ENCODE data around the gene SART1.

The SART1 gene

GRCh38 chr11:65981101-65981740, 19.7 kb downstream of the SART1 start:
- Mint-ChIP-seq H3K9me3 (no peaks in the 10 kb centered on the region), H3K4me3 (no peak overlapping the region), H3K4me1 (no peaks in the 10 kb centered on the region), H3K36me3 (ENCODE audit: low read depth) (peaks cover 13% of the 10 kb centered on the region), H3K27me3 (ENCODE audit: low read depth, poor library complexity) (no peaks in the 10 kb centered on the region), H3K27ac (no peak overlapping the region)
- TF ChIP-seq CTCF (IDR thresholded peaks at IDR 0.05) = no peak
- no peak for DNase-seq

- H3K27ac Mint-ChIP-seq = no peak overlapping the region
- H3K4me3 Mint-ChIP-seq = no peak overlapping the region
- peaks cover 11% of the 10 kb centered on the region for H3K36me3 Mint-ChIP-seq (ENCODE audit: low read depth)
- TF ChIP-seq CTCF (IDR thresholded peaks at IDR 0.05) = no peak
- DNase-seq = no peak
- H3K9me3 Mint-ChIP-seq = no peaks in the 10 kb centered on the region
- no peaks in the 10 kb centered on the region for H3K27me3 Mint-ChIP-seq (ENCODE audit: low read depth, poor library complexity)
- no peaks in the 10 kb centered on the region for H3K4me1 Mint-ChIP-seq
Observed at GRCh38 chr11:65981972-65982823, 20.7 kb downstream of the SART1 start.

DNA sequence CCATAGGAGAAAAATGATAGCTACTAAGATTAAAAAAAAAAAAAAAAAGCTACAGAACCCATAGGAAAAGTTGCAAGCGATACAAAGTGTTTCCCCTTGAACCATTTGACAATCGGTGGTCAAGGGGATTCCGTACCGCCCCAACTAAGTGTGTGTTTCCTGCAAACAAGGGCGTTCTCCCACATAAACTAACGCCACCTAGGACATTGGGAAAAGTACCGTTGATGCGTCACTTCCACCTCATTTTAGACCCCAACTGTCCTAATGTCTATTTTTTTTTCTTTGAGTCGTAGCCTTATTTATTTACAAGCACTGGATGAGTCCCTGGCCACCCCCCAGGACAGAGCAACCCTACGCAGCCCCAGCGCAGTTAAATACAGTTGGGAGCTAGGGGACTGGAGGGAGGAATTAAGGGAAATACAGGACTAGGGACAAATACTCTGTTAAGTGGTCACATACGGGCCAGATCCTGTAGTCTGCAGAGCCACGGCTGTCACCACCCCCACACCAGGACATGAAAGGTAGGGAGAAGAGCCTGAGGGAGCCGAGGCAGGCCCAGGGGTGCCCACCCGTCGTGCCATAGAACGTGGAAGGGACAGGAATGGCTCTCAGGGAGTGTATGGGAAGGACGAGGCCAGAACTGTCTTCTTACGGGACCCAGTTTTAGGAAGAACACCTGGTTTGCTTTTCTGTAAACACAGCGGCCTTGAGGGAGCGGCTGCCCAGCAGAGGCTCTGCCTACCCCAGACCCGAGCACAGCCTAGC, 21.5 kb downstream of the SART1 start:
- no peaks in the 10 kb centered on the region for H3K9me3 Mint-ChIP-seq
- H3K4me1 Mint-ChIP-seq = no peaks in the 10 kb centered on the region
- H3K27ac Mint-ChIP-seq = no peak overlapping the region
- no peak for DNase-seq
- peaks cover 11% of the 10 kb centered on the region for H3K36me3 Mint-ChIP-seq (ENCODE audit: low read depth)
- H3K27me3 Mint-ChIP-seq (ENCODE audit: low read depth, poor library complexity) = no peaks in the 10 kb centered on the region
- no peak overlapping the region for H3K4me3 Mint-ChIP-seq
- no peak for TF ChIP-seq CTCF (IDR thresholded peaks at IDR 0.05)

GRCh38 chr11:65983589-65983987, 22.1 kb downstream of the SART1 start:
- TF ChIP-seq CTCF (IDR thresholded peaks at IDR 0.05) = no peak
- no peak for DNase-seq
- Mint-ChIP-seq H3K27ac (no peak overlapping the region), H3K9me3 (no peaks in the 10 kb centered on the region), H3K36me3 (ENCODE audit: low read depth) (peaks cover 11% of the 10 kb centered on the region), H3K4me1 (no peaks in the 10 kb centered on the region), H3K4me3 (no peak overlapping the region), H3K27me3 (ENCODE audit: low read depth, poor library complexity) (no peaks in the 10 kb centered on the region)

DNA sequence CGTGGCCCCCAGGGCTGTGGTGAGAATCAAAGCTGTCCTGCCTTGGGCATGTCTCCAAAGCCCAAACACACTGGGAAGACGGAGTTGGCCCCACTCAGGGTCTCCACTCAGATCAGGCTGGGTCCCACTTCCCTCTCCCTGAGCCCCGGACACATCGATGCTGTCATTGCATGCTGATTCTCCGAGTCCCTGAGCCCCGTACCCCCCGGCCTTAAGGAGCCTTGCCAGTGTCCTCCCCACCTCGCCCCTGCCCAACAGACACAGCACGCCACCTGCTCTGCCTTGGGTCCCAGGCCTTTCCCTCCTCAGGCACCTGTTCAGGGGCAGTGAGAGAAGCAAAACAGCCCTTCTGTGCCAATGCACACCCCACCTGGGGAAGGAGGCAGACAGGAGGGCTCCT, 25.8 kb downstream of the SART1 start:
- Mint-ChIP-seq H3K36me3 (ENCODE audit: low read depth) (peaks cover 5% of the 10 kb centered on the region), H3K4me1 (no peaks in the 10 kb centered on the region), H3K4me3 (no peak overlapping the region), H3K9me3 (no peaks in the 10 kb centered on the region), H3K27ac (no peak overlapping the region), H3K27me3 (ENCODE audit: low read depth, poor library complexity) (no peaks in the 10 kb centered on the region)
- DNase-seq = no peak
- no peak for TF ChIP-seq CTCF (IDR thresholded peaks at IDR 0.05)
